ENCODE data around the gene TRIO. TPM values are rescaled to one million over a fixed set of nuclear protein-coding genes. Genes with fewer than 3 reads are reported as not detected.

Gene TRIO
- polyA plus RNA-seq, 1 donor (not counting 4 experiments of a cell fraction or from before 2014, with no cell fraction given): 57.2 TPM

DNA sequence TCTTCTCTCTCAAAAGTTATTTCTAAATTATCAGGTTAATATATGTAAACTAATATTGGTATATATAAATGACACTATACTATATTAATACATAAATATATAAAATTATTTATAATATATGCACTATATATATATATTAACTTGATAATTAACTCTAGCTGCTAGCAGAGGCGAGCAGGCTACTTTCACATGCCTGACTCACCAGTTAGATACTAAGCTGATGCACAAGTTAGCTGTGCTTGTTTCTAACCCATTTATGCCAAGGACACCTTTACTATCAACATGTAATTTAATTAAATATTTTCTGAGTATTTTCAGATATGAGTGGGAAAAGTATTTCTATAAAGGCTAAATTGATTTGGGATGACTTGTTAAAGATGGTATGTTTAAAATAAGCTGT lies 70.1 kb downstream of the TRIO start:
- Histone ChIP-seq H3K27me3 (ENCODE audit: control insufficient read depth, extremely low read depth, insufficient read depth, low read length) (no peaks in the 10 kb centered on the region), H2AFZ (ENCODE audit: control insufficient read depth, low read length) (no peak overlapping the region), H3K4me1 (ENCODE audit: control insufficient read depth, extremely low read depth, insufficient read depth, low read length) (peaks cover 68% of the 10 kb centered on the region), H3K9me1 (ENCODE audit: control insufficient read depth, extremely low read depth, insufficient read depth, low read length) (peaks cover 6% of the 10 kb centered on the region), H3K27ac (ENCODE audit: control insufficient read depth, insufficient read depth, low read length) (no peak overlapping the region), H3K4me2 (ENCODE audit: control insufficient read depth, extremely low read depth, insufficient read depth, low read depth, low read length) (no peak overlapping the region), H3K9me3 (ENCODE audit: control insufficient read depth, low read depth, low read length) (no peaks in the 10 kb centered on the region), H3K36me3 (ENCODE audit: control insufficient read depth in 2 of 2, extremely low read depth in 1 of 2, insufficient read depth in 2 of 2, low read length in 2 of 2) (no peaks in the 10 kb centered on the region), H4K20me1 (ENCODE audit: control insufficient read depth, extremely low read depth, insufficient read depth, low read length) (peaks cover 13% of the 10 kb centered on the region), H3K4me3 (ENCODE audit: control insufficient read depth in 2 of 3, extremely low read depth in 1 of 3, insufficient read depth in 2 of 3, low read depth in 1 of 3, low read length in 3 of 3) (no peak overlapping the region), H3K9ac (ENCODE audit: control insufficient read depth, extremely low read depth, insufficient read depth, low read length) (no peak overlapping the region), H3K79me2 (ENCODE audit: control insufficient read depth, insufficient read depth, low read length) (peaks cover 99% of the 10 kb centered on the region)
- dilution Hi-C loops (cut with MboI; ENCODE audit: extremely low pct_ligation_motif_present, low sequenced_read_pairs): no loop called here
- TF ChIP-seq, protein P1, sequence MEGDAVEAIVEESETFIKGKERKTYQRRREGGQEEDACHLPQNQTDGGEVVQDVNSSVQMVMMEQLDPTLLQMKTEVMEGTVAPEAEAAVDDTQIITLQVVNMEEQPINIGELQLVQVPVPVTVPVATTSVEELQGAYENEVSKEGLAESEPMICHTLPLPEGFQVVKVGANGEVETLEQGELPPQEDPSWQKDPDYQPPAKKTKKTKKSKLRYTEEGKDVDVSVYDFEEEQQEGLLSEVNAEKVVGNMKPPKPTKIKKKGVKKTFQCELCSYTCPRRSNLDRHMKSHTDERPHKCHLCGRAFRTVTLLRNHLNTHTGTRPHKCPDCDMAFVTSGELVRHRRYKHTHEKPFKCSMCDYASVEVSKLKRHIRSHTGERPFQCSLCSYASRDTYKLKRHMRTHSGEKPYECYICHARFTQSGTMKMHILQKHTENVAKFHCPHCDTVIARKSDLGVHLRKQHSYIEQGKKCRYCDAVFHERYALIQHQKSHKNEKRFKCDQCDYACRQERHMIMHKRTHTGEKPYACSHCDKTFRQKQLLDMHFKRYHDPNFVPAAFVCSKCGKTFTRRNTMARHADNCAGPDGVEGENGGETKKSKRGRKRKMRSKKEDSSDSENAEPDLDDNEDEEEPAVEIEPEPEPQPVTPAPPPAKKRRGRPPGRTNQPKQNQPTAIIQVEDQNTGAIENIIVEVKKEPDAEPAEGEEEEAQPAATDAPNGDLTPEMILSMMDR (optimal IDR thresholded peaks at IDR 0.05 in 1 of 3, IDR thresholded peaks at IDR 0.05 in 1 of 3, conservative IDR thresholded peaks at IDR 0.05 in 1 of 3; ENCODE audit: extremely low read depth in 1 of 3, insufficient read depth in 2 of 3, low read length in 3 of 3): no peak
- no peak for TF ChIP-seq EZH2 (IDR thresholded peaks at IDR 0.05; ENCODE audit: low read length)
- FAIRE-seq (no peak), DNase-seq (ENCODE audit: low read depth, low spot score) (no peak)

DNA sequence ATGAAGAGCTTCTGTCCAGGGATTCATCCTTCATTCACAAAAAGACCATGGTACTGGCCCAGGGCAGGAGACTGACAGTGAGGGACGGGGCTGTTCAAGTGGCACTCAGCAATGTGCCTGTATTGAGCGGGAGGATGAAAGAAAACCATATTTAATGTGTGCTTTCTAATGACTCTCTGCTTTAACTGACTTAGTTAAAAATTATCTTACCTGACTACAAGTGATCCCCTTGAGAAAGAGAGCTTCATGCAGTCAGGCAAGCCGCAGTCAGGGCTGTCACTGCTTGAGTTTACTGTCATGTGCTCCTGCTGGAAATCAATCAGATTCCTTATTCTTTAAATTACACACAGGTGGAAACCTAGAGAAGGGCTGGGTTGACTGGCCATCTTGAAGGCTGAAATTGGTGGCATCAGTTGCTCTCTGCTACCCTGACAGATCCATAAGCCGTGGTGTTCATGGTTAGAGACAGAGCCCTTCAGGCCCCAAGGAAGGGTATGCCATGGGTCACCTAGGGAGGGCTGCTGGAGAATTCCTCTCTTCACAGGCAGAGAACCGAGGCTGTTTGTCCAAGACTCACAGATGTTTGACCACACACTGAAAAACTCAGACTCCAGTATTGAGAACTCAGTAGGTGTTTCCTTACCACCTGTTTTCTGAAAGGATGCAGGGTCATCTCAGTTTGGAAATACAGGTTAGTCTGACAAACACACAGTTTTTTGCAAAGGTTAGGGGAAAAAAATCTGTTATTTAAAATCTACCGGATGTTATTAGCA lies 70.9 kb downstream of the TRIO start:
- Histone ChIP-seq H2AFZ (ENCODE audit: control insufficient read depth, low read length) (no peak overlapping the region), H3K4me2 (ENCODE audit: control insufficient read depth, extremely low read depth, insufficient read depth, low read depth, low read length) (no peak overlapping the region), H3K9me3 (ENCODE audit: control insufficient read depth, low read depth, low read length) (no peaks in the 10 kb centered on the region), H4K20me1 (ENCODE audit: control insufficient read depth, extremely low read depth, insufficient read depth, low read length) (peaks cover 13% of the 10 kb centered on the region), H3K27ac (ENCODE audit: control insufficient read depth, insufficient read depth, low read length) (no peak overlapping the region), H3K9me1 (ENCODE audit: control insufficient read depth, extremely low read depth, insufficient read depth, low read length) (peaks cover 6% of the 10 kb centered on the region), H3K9ac (ENCODE audit: control insufficient read depth, extremely low read depth, insufficient read depth, low read length) (no peak overlapping the region), H3K4me3 (ENCODE audit: control insufficient read depth in 2 of 3, extremely low read depth in 1 of 3, insufficient read depth in 2 of 3, low read depth in 1 of 3, low read length in 3 of 3) (no peak overlapping the region), H3K79me2 (ENCODE audit: control insufficient read depth, insufficient read depth, low read length) (peaks cover 99% of the 10 kb centered on the region), H3K36me3 (ENCODE audit: control insufficient read depth in 2 of 2, extremely low read depth in 1 of 2, insufficient read depth in 2 of 2, low read length in 2 of 2) (no peaks in the 10 kb centered on the region), H3K27me3 (ENCODE audit: control insufficient read depth, extremely low read depth, insufficient read depth, low read length) (no peaks in the 10 kb centered on the region), H3K4me1 (ENCODE audit: control insufficient read depth, extremely low read depth, insufficient read depth, low read length) (peaks cover 61% of the 10 kb centered on the region)
- TF ChIP-seq, protein P1 (optimal IDR thresholded peaks at IDR 0.05 in 1 of 3, IDR thresholded peaks at IDR 0.05 in 1 of 3, conservative IDR thresholded peaks at IDR 0.05 in 1 of 3; ENCODE audit: extremely low read depth in 1 of 3, insufficient read depth in 2 of 3, low read length in 3 of 3): no peak
- no peak for FAIRE-seq
- DNase-seq (ENCODE audit: low read depth, low spot score): no peak
- dilution Hi-C loops (cut with MboI; ENCODE audit: extremely low pct_ligation_motif_present, low sequenced_read_pairs): no loop called here

Measured in keratinocyte (primary cell).